Measurements from ENCODE around the gene VTI1B. TPM values are rescaled to one million over a fixed set of nuclear protein-coding genes. Genes with fewer than 3 reads are reported as not detected.
A peak's percentile ranks its signal among the peaks of the same experiment; 100 is the strongest.

The VTI1B gene
- total and polyA plus RNA-seq, 2 donors (not counting 3 experiments of a cell fraction or from before 2014, with no cell fraction given): 23.8 to 90.0 TPM

DNA sequence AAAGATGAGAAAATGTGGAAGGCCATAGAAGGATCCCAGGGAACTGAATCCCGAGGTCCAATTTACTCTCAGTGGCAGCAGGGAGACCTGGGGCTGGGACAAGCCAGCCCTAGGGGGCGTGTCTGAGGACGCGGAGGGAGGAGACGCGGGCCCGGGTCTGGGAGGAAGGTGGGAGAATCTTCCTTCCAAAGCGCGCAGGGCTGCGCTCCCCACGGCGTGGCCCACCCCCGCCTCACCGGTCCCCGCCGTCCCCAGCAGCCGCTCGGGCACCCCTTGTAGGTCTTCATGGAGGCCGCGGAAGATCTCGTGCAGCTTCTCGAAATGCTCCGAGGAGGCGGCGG is 323 bp downstream of the VTI1B start:
- dilution Hi-C loops (cut with MboI; ENCODE audit: extremely low pct_ligation_motif_present, low sequenced_read_pairs): no loop called here
- intact Hi-C loops (cut with micrococcal nuclease): loop anchor here (1.0 to 2.0 kb wide), 2 partner anchors 21 to 31 kb away; partner anchors contain the start of gene RDH11
- BruUV-seq (replicated peaks): TSS peak; percentile 38
- H3K4me1 ChIP-seq (ENCODE audit: control insufficient read depth, extremely low read depth, insufficient read depth, low read length): peaks cover 17% of the 10 kb centered on the region
- ChIA-PET CTCF (interaction anchor here (1.1 to 15.5 kb wide), 6 partner anchors 21 to 147 kb away, joined by 3 to 437 read pairs (median 8); partner anchors contain the start of genes ARG2, PIGH, RDH11 and RDH12), POLR2A (no interaction called here)
- H3K9me3 ChIP-seq (replicated peaks; ENCODE audit: control insufficient read depth, insufficient read depth, low read length): no peaks in the 10 kb centered on the region
- FAIRE-seq: peak; percentile 43
- no peaks in the 10 kb centered on the region for H3K9me1 ChIP-seq (replicated peaks; ENCODE audit: control insufficient read depth, extremely low read depth, insufficient read depth, low read length)
- peaks cover 2% of the 10 kb centered on the region in 2 experiments for H3K36me3 ChIP-seq (ENCODE audit: control insufficient read depth in 2 of 2, extremely low read depth in 1 of 2, insufficient read depth in 2 of 2, low read length in 2 of 2)
- peaks cover 45% of the 10 kb centered on the region for H3K79me2 ChIP-seq (ENCODE audit: control insufficient read depth, insufficient read depth, low read length)
- TF ChIP-seq EZH2 (IDR thresholded peaks at IDR 0.05; ENCODE audit: borderline replicate concordance, low read depth, low read length, severe bottlenecking) (no peak), GATA2 (IDR thresholded peaks at IDR 0.05; ENCODE audit: insufficient read depth, insufficient read length, low read depth, low read length) (no peak), POLR2AphosphoS5 (IDR thresholded peaks at IDR 0.05; ENCODE audit: insufficient read depth, low read depth, low read length) (no peak), POLR2A (IDR thresholded peaks at IDR 0.05; ENCODE audit: low read depth, low read length) (no peak), CTCF (IDR thresholded peaks at IDR 0.05; ENCODE audit: extremely low read depth in 1 of 2, insufficient read depth in 1 of 2, low read depth in 1 of 2, low read length in 2 of 2) (no peak), JUN (IDR thresholded peaks at IDR 0.05; ENCODE audit: borderline replicate concordance, insufficient read depth, insufficient read length, low read depth) (no peak), FOS (IDR thresholded peaks at IDR 0.05; ENCODE audit: borderline replicate concordance, insufficient read depth, low read length) (no peak), MYC (IDR thresholded peaks at IDR 0.05; ENCODE audit: low read depth, low read length) (no peak)
- TF ChIP-seq, protein P1, sequence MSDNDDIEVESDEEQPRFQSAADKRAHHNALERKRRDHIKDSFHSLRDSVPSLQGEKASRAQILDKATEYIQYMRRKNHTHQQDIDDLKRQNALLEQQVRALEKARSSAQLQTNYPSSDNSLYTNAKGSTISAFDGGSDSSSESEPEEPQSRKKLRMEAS (IDR thresholded peaks at IDR 0.05; ENCODE audit: insufficient read depth, insufficient read length): no peak
- H3K4me3 ChIP-seq (replicated peaks in 1 of 3; ENCODE audit: insufficient read depth in 1 of 3, low read depth in 1 of 3, low read length in 3 of 3): peak overlapping the region; percentile 88 to 99 (median 97)
- H4K20me1 ChIP-seq (replicated peaks; ENCODE audit: control insufficient read depth, extremely low read depth, insufficient read depth, low read length): peaks cover 5% of the 10 kb centered on the region
- H2AFZ ChIP-seq (ENCODE audit: low read depth, low read length): peak overlapping the region; percentile 94
- peak overlapping the region; percentile 94 for H3K9ac ChIP-seq (replicated peaks; ENCODE audit: extremely low read depth, insufficient read depth, low read length)
- DNase-seq (ENCODE audit: low read depth, low spot score): peak; percentile 70
- peak overlapping the region; percentile 98 for H3K4me2 ChIP-seq (ENCODE audit: insufficient read depth, low read length)
- H3K27me3 ChIP-seq (ENCODE audit: control insufficient read depth in 2 of 2, insufficient read depth in 2 of 2, low read length in 2 of 2): no peaks in the 10 kb centered on the region
- H3K27ac ChIP-seq (ENCODE audit: insufficient read depth, low read depth, low read length): peak overlapping the region; percentile 83

Data from endothelial cell of umbilical vein (primary cell).